Measurements from ENCODE around the gene PCBP3.
A peak's percentile ranks its signal among the peaks of the same experiment; 100 is the strongest.

The PCBP3 gene

GRCh38 chr21:45820171-45821091 is 176.9 kb downstream of the PCBP3 start:
- Histone ChIP-seq H3K79me1 (replicated peaks; ENCODE audit: low read length, poor library complexity, severe bottlenecking) (peaks cover 2% of the 10 kb centered on the region), H3K18ac (ENCODE audit: low read depth in 1 of 2, low read length in 2 of 2) (peak overlapping the region; percentile 16 to 62), H3K9ac (ENCODE audit: low read length) (no peak overlapping the region), H2AFZ (ENCODE audit: low read depth, low read length) (no peak overlapping the region), H2BK15ac (ENCODE audit: low read depth, poor library complexity, severe bottlenecking) (no peak overlapping the region), H3K27ac (ENCODE audit: low read length, poor library complexity, severe bottlenecking) (no peak overlapping the region), H3K4me1 (ENCODE audit: control insufficient read depth, insufficient read depth, low read depth, low read length) (peaks cover 52% of the 10 kb centered on the region), H2AK5ac (ENCODE audit: low read length, severe bottlenecking) (peak overlapping the region; percentile 11), H2BK12ac (ENCODE audit: low read length in 2 of 2) (peak overlapping the region; percentile 64 to 84), H3K23ac (ENCODE audit: low read length in 2 of 2) (no peak overlapping the region), H2BK120ac (ENCODE audit: low read depth, low read length) (no peak overlapping the region), H3K36me3 (ENCODE audit: control insufficient read depth in 1 of 2, insufficient read depth in 2 of 2, low read depth in 1 of 2, low read length in 2 of 2) (no peaks in the 10 kb centered on the region), H3K4me2 (ENCODE audit: low read length, poor library complexity, severe bottlenecking) (no peak overlapping the region), H4K8ac (ENCODE audit: low read length) (peak overlapping the region; percentile 39), H4K91ac (ENCODE audit: low read length) (peak overlapping the region; percentile 56), H3K14ac (ENCODE audit: low read length in 2 of 2) (no peak overlapping the region), H3K4ac (ENCODE audit: low read depth in 1 of 2, low read length in 2 of 2) (no peak overlapping the region), H2BK5ac (ENCODE audit: low read depth, low read length, poor library complexity, severe bottlenecking) (no peak overlapping the region), H3K9me3 (ENCODE audit: control insufficient read depth, low read length) (no peaks in the 10 kb centered on the region), H3K27me3 (ENCODE audit: control insufficient read depth in 1 of 2, insufficient read depth in 1 of 2, low read length in 2 of 2) (peaks cover 0 to 4% of the 10 kb centered on the region in 2 experiments), H3K4me3 (ENCODE audit: insufficient read depth in 1 of 2, low read depth in 1 of 2, low read length in 2 of 2) (no peak overlapping the region)
- WGBS: 48% methylated on average over 31 of the region's 31 CpGs
- DNase-seq: peak; percentile 91

- H3K4me1 ChIP-seq (ENCODE audit: control insufficient read depth, insufficient read depth, low read depth, low read length): peaks cover 52% of the 10 kb centered on the region
- no peak overlapping the region for H2AFZ ChIP-seq (ENCODE audit: low read depth, low read length)
- H2BK12ac ChIP-seq (ENCODE audit: low read length in 2 of 2): peak overlapping the region in 1 of 2 experiments; percentile 29
- no peaks in the 10 kb centered on the region for H3K9me3 ChIP-seq (ENCODE audit: control insufficient read depth, low read length)
- H2BK5ac ChIP-seq (ENCODE audit: low read depth, low read length, poor library complexity, severe bottlenecking): no peak overlapping the region
- peaks cover 2% of the 10 kb centered on the region for H3K79me1 ChIP-seq (replicated peaks; ENCODE audit: low read length, poor library complexity, severe bottlenecking)
- WGBS: 79% methylated on average over 16 of the region's 16 CpGs
- no peak overlapping the region for H4K8ac ChIP-seq (ENCODE audit: low read length)
- H3K23ac ChIP-seq (ENCODE audit: low read length in 2 of 2): peak overlapping the region in 1 of 2 experiments; percentile 73
- no peak overlapping the region for H3K4me2 ChIP-seq (ENCODE audit: low read length, poor library complexity, severe bottlenecking)
- H2AK5ac ChIP-seq (ENCODE audit: low read length, severe bottlenecking): peak overlapping the region; percentile 11
- no peak overlapping the region for H3K4ac ChIP-seq (ENCODE audit: low read depth in 1 of 2, low read length in 2 of 2)
- H3K36me3 ChIP-seq (ENCODE audit: control insufficient read depth in 1 of 2, insufficient read depth in 2 of 2, low read depth in 1 of 2, low read length in 2 of 2): no peaks in the 10 kb centered on the region
- no peak overlapping the region for H3K27ac ChIP-seq (ENCODE audit: low read length, poor library complexity, severe bottlenecking)
- H3K9ac ChIP-seq (ENCODE audit: low read length): no peak overlapping the region
- H4K91ac ChIP-seq (ENCODE audit: low read length): peak overlapping the region; percentile 27
- no peak for DNase-seq
- no peak overlapping the region for H3K4me3 ChIP-seq (ENCODE audit: insufficient read depth in 1 of 2, low read depth in 1 of 2, low read length in 2 of 2)
- no peak overlapping the region for H2BK15ac ChIP-seq (ENCODE audit: low read depth, poor library complexity, severe bottlenecking)
- no peak overlapping the region for H3K14ac ChIP-seq (ENCODE audit: low read length in 2 of 2)
- H3K27me3 ChIP-seq (ENCODE audit: control insufficient read depth in 1 of 2, insufficient read depth in 1 of 2, low read length in 2 of 2): peaks cover 0 to 4% of the 10 kb centered on the region in 2 experiments
- H2BK120ac ChIP-seq (ENCODE audit: low read depth, low read length): no peak overlapping the region
- no peak overlapping the region for H3K18ac ChIP-seq (ENCODE audit: low read depth in 1 of 2, low read length in 2 of 2)
Observed at GRCh38 chr21:45821315-45821962, 177.9 kb downstream of the PCBP3 start.

GRCh38 chr21:45821998-45822397 is 178.5 kb downstream of the PCBP3 start:
- Histone ChIP-seq H3K9ac (ENCODE audit: low read length) (no peak overlapping the region), H2BK12ac (ENCODE audit: low read length in 2 of 2) (no peak overlapping the region), H2AK5ac (ENCODE audit: low read length, severe bottlenecking) (no peak overlapping the region), H3K27me3 (ENCODE audit: control insufficient read depth in 1 of 2, insufficient read depth in 1 of 2, low read length in 2 of 2) (peaks cover 0 to 4% of the 10 kb centered on the region in 2 experiments), H3K9me3 (ENCODE audit: control insufficient read depth, low read length) (no peaks in the 10 kb centered on the region), H4K91ac (ENCODE audit: low read length) (no peak overlapping the region), H3K4me2 (ENCODE audit: low read length, poor library complexity, severe bottlenecking) (no peak overlapping the region), H3K27ac (ENCODE audit: low read length, poor library complexity, severe bottlenecking) (no peak overlapping the region), H3K36me3 (ENCODE audit: control insufficient read depth in 1 of 2, insufficient read depth in 2 of 2, low read depth in 1 of 2, low read length in 2 of 2) (no peaks in the 10 kb centered on the region), H3K4me3 (ENCODE audit: insufficient read depth in 1 of 2, low read depth in 1 of 2, low read length in 2 of 2) (no peak overlapping the region), H2AFZ (ENCODE audit: low read depth, low read length) (no peak overlapping the region), H4K8ac (ENCODE audit: low read length) (peak overlapping the region; percentile 30), H3K18ac (ENCODE audit: low read depth in 1 of 2, low read length in 2 of 2) (no peak overlapping the region), H3K79me1 (replicated peaks; ENCODE audit: low read length, poor library complexity, severe bottlenecking) (peaks cover 2% of the 10 kb centered on the region), H2BK5ac (ENCODE audit: low read depth, low read length, poor library complexity, severe bottlenecking) (no peak overlapping the region), H3K4ac (ENCODE audit: low read depth in 1 of 2, low read length in 2 of 2) (no peak overlapping the region), H2BK15ac (ENCODE audit: low read depth, poor library complexity, severe bottlenecking) (no peak overlapping the region), H2BK120ac (ENCODE audit: low read depth, low read length) (no peak overlapping the region), H3K14ac (ENCODE audit: low read length in 2 of 2) (no peak overlapping the region), H3K4me1 (ENCODE audit: control insufficient read depth, insufficient read depth, low read depth, low read length) (peaks cover 50% of the 10 kb centered on the region), H3K23ac (ENCODE audit: low read length in 2 of 2) (no peak overlapping the region)
- 85% methylated on average over 7 of the region's 9 CpGs for WGBS
- DNase-seq: no peak

GRCh38 chr21:45822429-45823099 is 179.0 kb downstream of the PCBP3 start:
- Histone ChIP-seq H3K18ac (ENCODE audit: low read depth in 1 of 2, low read length in 2 of 2) (no peak overlapping the region), H3K4me3 (ENCODE audit: insufficient read depth in 1 of 2, low read depth in 1 of 2, low read length in 2 of 2) (no peak overlapping the region), H2BK12ac (ENCODE audit: low read length in 2 of 2) (no peak overlapping the region), H3K9me3 (ENCODE audit: control insufficient read depth, low read length) (no peaks in the 10 kb centered on the region), H3K14ac (ENCODE audit: low read length in 2 of 2) (no peak overlapping the region), H4K91ac (ENCODE audit: low read length) (no peak overlapping the region), H3K23ac (ENCODE audit: low read length in 2 of 2) (no peak overlapping the region), H3K4ac (ENCODE audit: low read depth in 1 of 2, low read length in 2 of 2) (no peak overlapping the region), H3K36me3 (ENCODE audit: control insufficient read depth in 1 of 2, insufficient read depth in 2 of 2, low read depth in 1 of 2, low read length in 2 of 2) (no peaks in the 10 kb centered on the region), H2BK5ac (ENCODE audit: low read depth, low read length, poor library complexity, severe bottlenecking) (no peak overlapping the region), H2BK120ac (ENCODE audit: low read depth, low read length) (no peak overlapping the region), H2BK15ac (ENCODE audit: low read depth, poor library complexity, severe bottlenecking) (no peak overlapping the region), H2AFZ (ENCODE audit: low read depth, low read length) (no peak overlapping the region), H2AK5ac (ENCODE audit: low read length, severe bottlenecking) (peak overlapping the region; percentile 11), H3K4me1 (ENCODE audit: control insufficient read depth, insufficient read depth, low read depth, low read length) (peaks cover 45% of the 10 kb centered on the region), H3K27ac (ENCODE audit: low read length, poor library complexity, severe bottlenecking) (no peak overlapping the region), H4K8ac (ENCODE audit: low read length) (no peak overlapping the region), H3K4me2 (ENCODE audit: low read length, poor library complexity, severe bottlenecking) (no peak overlapping the region), H3K27me3 (ENCODE audit: control insufficient read depth in 1 of 2, insufficient read depth in 1 of 2, low read length in 2 of 2) (peaks cover 0 to 4% of the 10 kb centered on the region in 2 experiments), H3K79me1 (replicated peaks; ENCODE audit: low read length, poor library complexity, severe bottlenecking) (peaks cover 2% of the 10 kb centered on the region), H3K9ac (ENCODE audit: low read length) (no peak overlapping the region)
- DNase-seq: no peak
- WGBS: 84% methylated on average over 6 of the region's 9 CpGs
